Esophagus mucosa (tissue), 1 donor: Measurements from ENCODE around the gene ZNF419. TPM values are rescaled to one million over a fixed set of nuclear protein-coding genes. Genes with fewer than 3 reads are reported as not detected.

Experiments
- ATAC-seq: fragments of 200-7000 bp; cut with Tn5 transposase; one replicate; pipeline ENCODE4 v1.9.1; 2020
- total RNA-seq: library from RNA; stranded (reverse); gene quantifications from one replicate; pipeline ENCODE4 v1.2.4, GENCODE V29; 2023
- donor health status: DM: yes; HTN: yes; CAD: no.

ZNF419 gene
- total RNA-seq, 1 donor from 2014 or later, result 5.7 TPM

- no peak for ATAC-seq
Observed at GRCh38 chr19:57537953-57538547, 50.5 kb downstream of the ZNF419 start.

Other genes starting within 250 kb of the ZNF419 start
- 6.8 TPM for gene ZNF805, start 247.1 kb upstream of the ZNF419 start, total RNA-seq
- 68.7 TPM for gene ZNF460, start 207.3 kb upstream of the ZNF419 start, total RNA-seq
- 4.5 TPM for gene ZNF543, start 167.3 kb upstream of the ZNF419 start, total RNA-seq
- gene ZNF304, start 136.5 kb upstream of the ZNF419 start, total RNA-seq, result 5.3 TPM
- gene TRAPPC2B, start 124.2 kb upstream of the ZNF419 start, total RNA-seq, result 8.4 TPM
- 1.4 TPM for gene ZNF547, start 124.2 kb upstream of the ZNF419 start, total RNA-seq
- gene ZNF548, start 97.9 kb upstream of the ZNF419 start, total RNA-seq, result 6.9 TPM
- gene ZNF17, start 76.6 kb upstream of the ZNF419 start, total RNA-seq, result 6.5 TPM
- 6.4 TPM for gene ZNF749, start 52.4 kb upstream of the ZNF419 start, total RNA-seq
- 0.28 TPM for gene VN1R1, start 30.6 kb upstream of the ZNF419 start, total RNA-seq
- 4.5 TPM for gene ZNF772, start 10.2 kb upstream of the ZNF419 start, total RNA-seq
- 3.8 TPM for gene ZNF773, start 12.2 kb downstream of the ZNF419 start, total RNA-seq
- 1.6 TPM for gene ZNF549, start 39.6 kb downstream of the ZNF419 start, total RNA-seq
- gene ZNF550, start 72.1 kb downstream of the ZNF419 start, total RNA-seq, result 2.7 TPM
- 6.4 TPM for gene ZNF416, start 91.2 kb downstream of the ZNF419 start, total RNA-seq
- gene ZIK1, start 96.4 kb downstream of the ZNF419 start, total RNA-seq, result 1.1 TPM
- 2.1 TPM for gene ZNF530, start 112.1 kb downstream of the ZNF419 start, total RNA-seq
- gene ZNF134, start 126.5 kb downstream of the ZNF419 start, total RNA-seq, result 9.6 TPM
- 4.0 TPM for gene ZNF211, start 145.4 kb downstream of the ZNF419 start, total RNA-seq
- gene ZSCAN4, start 181.2 kb downstream of the ZNF419 start, total RNA-seq, result not detected
- gene ZNF551, start 194.2 kb downstream of the ZNF419 start, total RNA-seq, result 4.9 TPM
- 0.60 TPM for gene ZNF154, start 221.5 kb downstream of the ZNF419 start, total RNA-seq
- gene ZNF671, start 239.9 kb downstream of the ZNF419 start, total RNA-seq, result 2.0 TPM